ENCODE results near the gene C1orf74. TPM values are rescaled to one million over a fixed set of nuclear protein-coding genes. Genes with fewer than 3 reads are reported as not detected.

The C1orf74 gene
- total RNA-seq, 1 donor from 2014 or later = 6.8 TPM

DNA sequence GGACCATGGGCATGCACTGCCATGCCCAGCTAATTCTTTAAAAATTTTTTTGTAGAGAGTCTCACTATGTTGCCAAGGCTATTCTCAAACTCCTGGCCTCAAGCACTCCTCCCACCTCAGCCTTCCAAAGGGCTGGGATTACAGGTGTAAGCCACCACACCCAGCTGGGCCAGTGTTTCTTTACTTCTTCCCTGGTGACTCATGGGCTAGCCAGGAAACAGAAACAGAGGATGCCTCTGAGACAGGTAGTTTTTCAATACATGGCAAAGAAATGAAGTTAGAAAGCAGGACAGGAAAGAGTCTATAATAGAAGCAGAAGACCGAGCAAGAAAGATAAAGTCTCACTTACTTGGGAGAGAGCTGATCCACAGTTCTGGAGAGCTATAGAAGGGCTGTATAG lies 7.6 kb upstream of the C1orf74 start:
- TF ChIP-seq, protein P1, sequence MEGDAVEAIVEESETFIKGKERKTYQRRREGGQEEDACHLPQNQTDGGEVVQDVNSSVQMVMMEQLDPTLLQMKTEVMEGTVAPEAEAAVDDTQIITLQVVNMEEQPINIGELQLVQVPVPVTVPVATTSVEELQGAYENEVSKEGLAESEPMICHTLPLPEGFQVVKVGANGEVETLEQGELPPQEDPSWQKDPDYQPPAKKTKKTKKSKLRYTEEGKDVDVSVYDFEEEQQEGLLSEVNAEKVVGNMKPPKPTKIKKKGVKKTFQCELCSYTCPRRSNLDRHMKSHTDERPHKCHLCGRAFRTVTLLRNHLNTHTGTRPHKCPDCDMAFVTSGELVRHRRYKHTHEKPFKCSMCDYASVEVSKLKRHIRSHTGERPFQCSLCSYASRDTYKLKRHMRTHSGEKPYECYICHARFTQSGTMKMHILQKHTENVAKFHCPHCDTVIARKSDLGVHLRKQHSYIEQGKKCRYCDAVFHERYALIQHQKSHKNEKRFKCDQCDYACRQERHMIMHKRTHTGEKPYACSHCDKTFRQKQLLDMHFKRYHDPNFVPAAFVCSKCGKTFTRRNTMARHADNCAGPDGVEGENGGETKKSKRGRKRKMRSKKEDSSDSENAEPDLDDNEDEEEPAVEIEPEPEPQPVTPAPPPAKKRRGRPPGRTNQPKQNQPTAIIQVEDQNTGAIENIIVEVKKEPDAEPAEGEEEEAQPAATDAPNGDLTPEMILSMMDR (IDR thresholded peaks at IDR 0.05; ENCODE audit: insufficient read depth, low read length, severe bottlenecking) = no peak
- no peak overlapping the region for H3K4me3 ChIP-seq (ENCODE audit: low read depth, low read length)
- no peaks in the 10 kb centered on the region for H3K27me3 ChIP-seq (ENCODE audit: control insufficient read depth, insufficient read depth, low read length)
- H3K36me3 ChIP-seq (ENCODE audit: control insufficient read depth, insufficient read depth, low read length) = peaks cover 52% of the 10 kb centered on the region
- DNase-seq (ENCODE audit: low read depth) (no peak), FAIRE-seq (no peak)

DNA sequence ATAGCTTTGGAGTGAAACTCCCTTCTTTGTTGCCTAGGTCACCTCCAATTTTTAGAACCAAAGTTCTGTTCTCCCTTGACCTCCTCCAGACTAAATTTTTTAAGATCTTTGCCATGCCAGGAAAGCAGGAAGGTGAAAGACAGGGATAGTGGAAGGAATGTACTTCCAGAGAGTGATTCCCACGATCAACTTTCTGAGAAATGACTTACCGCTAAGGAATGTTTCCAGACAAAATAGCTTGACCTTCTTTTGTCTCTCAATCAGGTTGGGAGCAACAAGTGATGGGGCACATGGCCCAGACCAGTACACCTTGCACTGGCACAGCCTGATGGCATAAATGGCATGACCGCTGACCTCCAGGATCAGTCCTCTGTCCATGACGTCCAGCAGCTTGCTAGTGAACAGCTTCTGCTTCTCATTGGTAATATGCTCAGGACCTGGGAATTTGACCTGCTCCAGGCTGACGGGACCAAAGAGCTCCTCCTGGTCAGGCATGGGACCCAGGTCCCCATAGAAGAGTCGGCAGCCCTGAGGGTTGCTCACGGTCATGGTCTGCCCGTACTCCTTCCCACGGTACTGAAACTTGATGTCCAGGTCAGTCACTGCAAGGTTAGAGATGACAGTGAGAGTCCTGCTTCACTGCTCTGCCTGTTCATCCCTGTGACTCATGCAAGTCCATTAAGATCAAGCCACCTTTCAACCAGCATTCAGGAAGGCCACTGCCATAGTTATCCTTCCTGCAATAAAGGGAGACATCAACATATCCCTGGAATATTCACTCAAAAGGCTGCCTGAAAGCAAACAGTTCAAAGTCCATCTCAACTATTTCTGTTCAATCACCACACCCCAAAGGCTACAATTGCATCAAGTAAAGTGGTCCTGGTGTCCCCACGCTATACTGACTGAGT lies 6.2 kb upstream of the C1orf74 start:
- TF ChIP-seq, protein P1 (IDR thresholded peaks at IDR 0.05; ENCODE audit: insufficient read depth, low read length, severe bottlenecking) = no peak
- FAIRE-seq = no peak
- DNase-seq (ENCODE audit: low read depth) = no peak
- Histone ChIP-seq H3K27me3 (ENCODE audit: control insufficient read depth, insufficient read depth, low read length) (no peaks in the 10 kb centered on the region), H3K36me3 (ENCODE audit: control insufficient read depth, insufficient read depth, low read length) (peaks cover 43% of the 10 kb centered on the region), H3K4me3 (ENCODE audit: low read depth, low read length) (no peak overlapping the region)

DNA sequence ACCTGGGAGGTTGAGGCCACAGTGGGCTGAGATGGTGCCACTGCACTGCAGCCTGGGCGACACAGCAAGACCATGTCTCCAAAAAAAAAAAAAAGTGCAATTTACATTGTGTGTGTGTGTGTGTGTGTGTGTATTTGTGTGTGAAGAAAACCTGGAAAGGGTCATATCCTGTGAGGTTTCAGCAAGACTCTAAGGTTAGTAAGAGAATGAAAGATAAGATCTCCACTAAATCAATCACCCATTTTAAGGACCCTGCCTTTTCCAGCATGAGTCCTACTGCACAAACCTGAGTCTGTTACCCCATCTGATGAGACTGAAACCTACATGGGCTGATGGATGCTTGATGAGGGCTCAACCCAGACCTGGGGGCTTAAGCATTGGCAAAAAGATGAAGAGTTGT lies 4.9 kb upstream of the C1orf74 start:
- H3K4me3 ChIP-seq (ENCODE audit: low read depth, low read length) = no peak overlapping the region
- TF ChIP-seq, protein P1 (IDR thresholded peaks at IDR 0.05; ENCODE audit: insufficient read depth, low read length, severe bottlenecking) = no peak
- DNase-seq (ENCODE audit: low read depth) (no peak), FAIRE-seq (no peak)
- H3K27me3 ChIP-seq (ENCODE audit: control insufficient read depth, insufficient read depth, low read length) = no peaks in the 10 kb centered on the region
- peaks cover 33% of the 10 kb centered on the region for H3K36me3 ChIP-seq (ENCODE audit: control insufficient read depth, insufficient read depth, low read length)

DNA sequence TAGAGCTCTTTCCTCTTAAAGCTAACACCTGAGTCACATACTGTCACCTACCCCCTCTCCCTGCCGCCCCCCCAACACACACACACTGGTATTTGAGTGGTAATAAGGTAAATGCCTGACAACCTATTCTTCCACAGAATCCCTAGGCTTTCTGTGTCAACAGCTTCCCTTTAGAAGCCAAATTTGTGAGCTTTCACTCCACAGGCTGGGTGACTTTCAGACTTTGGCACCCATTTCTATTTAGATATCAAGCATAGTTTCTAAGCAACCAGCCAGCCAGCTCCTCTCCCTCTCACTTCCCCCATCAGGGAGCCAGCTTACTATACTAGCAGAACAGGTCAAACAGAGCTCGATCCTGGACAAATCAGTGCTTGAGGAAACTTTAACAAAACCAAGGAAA lies 3.2 kb upstream of the C1orf74 start:
- TF ChIP-seq, protein P1 (IDR thresholded peaks at IDR 0.05; ENCODE audit: insufficient read depth, low read length, severe bottlenecking) = no peak
- H3K4me3 ChIP-seq (ENCODE audit: low read depth, low read length) = no peak overlapping the region
- peaks cover 33% of the 10 kb centered on the region for H3K36me3 ChIP-seq (ENCODE audit: control insufficient read depth, insufficient read depth, low read length)
- FAIRE-seq (no peak), DNase-seq (ENCODE audit: low read depth) (no peak)
- no peaks in the 10 kb centered on the region for H3K27me3 ChIP-seq (ENCODE audit: control insufficient read depth, insufficient read depth, low read length)

DNA sequence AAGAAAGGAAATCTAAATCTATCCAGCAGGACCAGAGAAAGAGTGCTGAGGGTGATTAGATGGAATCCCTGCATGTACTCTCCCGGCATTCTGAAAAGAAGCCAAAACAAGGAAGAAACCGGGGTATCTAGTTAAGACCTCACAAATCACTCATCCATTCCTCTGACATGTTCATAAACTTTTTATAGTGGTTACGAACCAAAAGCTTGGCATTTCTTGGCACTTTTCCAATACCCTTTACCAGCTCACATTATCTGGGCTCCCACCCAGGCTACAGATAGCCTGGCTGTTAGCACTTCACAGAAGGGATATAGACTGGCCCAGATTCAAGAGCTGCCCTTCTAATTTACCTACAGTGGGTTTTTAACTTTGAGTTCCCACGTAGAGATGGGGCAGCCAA lies 1.8 kb upstream of the C1orf74 start:
- TF ChIP-seq, protein P1 (IDR thresholded peaks at IDR 0.05; ENCODE audit: insufficient read depth, low read length, severe bottlenecking) = no peak
- no peaks in the 10 kb centered on the region for H3K27me3 ChIP-seq (ENCODE audit: control insufficient read depth, insufficient read depth, low read length)
- DNase-seq (ENCODE audit: low read depth) = no peak
- no peak for FAIRE-seq
- peaks cover 30% of the 10 kb centered on the region for H3K36me3 ChIP-seq (ENCODE audit: control insufficient read depth, insufficient read depth, low read length)
- H3K4me3 ChIP-seq (ENCODE audit: low read depth, low read length) = no peak overlapping the region

Data from bronchial epithelial cell (primary cell).